ENCODE results near the gene ADARB2. TPM values are rescaled to one million over a fixed set of nuclear protein-coding genes. Genes with fewer than 3 reads are reported as not detected.

ADARB2 gene
- total and polyA plus RNA-seq, 2 donors (not counting 1 experiment from before 2014, with no cell fraction given), result not detected

GRCh38 chr10:1217237-1217587 lies 520.1 kb downstream of the ADARB2 start:
- H3K4me2 ChIP-seq (ENCODE audit: extremely low read depth, insufficient read depth, low read length), result no peak overlapping the region
- H4K20me1 ChIP-seq (ENCODE audit: control insufficient read depth, extremely low read depth, insufficient read depth, low read length), result no peaks in the 10 kb centered on the region
- H3K36me3 ChIP-seq (ENCODE audit: control insufficient read depth, insufficient read depth, low read length), result no peaks in the 10 kb centered on the region
- no peak overlapping the region for H3K27ac ChIP-seq (ENCODE audit: insufficient read depth, low read length)
- no peak for DNase-seq (ENCODE audit: low read depth in 2 of 2)
- no peak overlapping the region for H3K9ac ChIP-seq (ENCODE audit: insufficient read depth, low read length)
- no peaks in the 10 kb centered on the region for H3K4me1 ChIP-seq (ENCODE audit: control insufficient read depth, extremely low read depth, insufficient read depth, low read length)
- H3K27me3 ChIP-seq (ENCODE audit: control insufficient read depth, insufficient read depth, low read length), result no peaks in the 10 kb centered on the region
- H3K79me2 ChIP-seq (ENCODE audit: control insufficient read depth, insufficient read depth, low read length), result no peaks in the 10 kb centered on the region
- TF ChIP-seq EZH2 (IDR thresholded peaks at IDR 0.05; ENCODE audit: low read length, missing control alignments) (no peak), CTCF (conservative IDR thresholded peaks at IDR 0.05 in 1 of 2, IDR thresholded peaks at IDR 0.05 in 1 of 2; ENCODE audit: low read depth in 1 of 2, low read length in 2 of 2) (no peak)
- no peaks in the 10 kb centered on the region for H3K9me3 ChIP-seq (ENCODE audit: control insufficient read depth, insufficient read depth, low read depth, low read length)
- H3K4me3 ChIP-seq (replicated peaks in 1 of 4; ENCODE audit: control extremely low read depth in 1 of 4, insufficient read depth in 1 of 4, low read depth in 3 of 4, low read length in 4 of 4), result no peak overlapping the region
- H2AFZ ChIP-seq (ENCODE audit: low read length), result no peak overlapping the region

- no peaks in the 10 kb centered on the region for H3K27me3 ChIP-seq (ENCODE audit: control insufficient read depth, insufficient read depth, low read length)
- H3K27ac ChIP-seq (ENCODE audit: insufficient read depth, low read length), result no peak overlapping the region
- H3K4me1 ChIP-seq (ENCODE audit: control insufficient read depth, extremely low read depth, insufficient read depth, low read length), result no peaks in the 10 kb centered on the region
- no peak overlapping the region for H3K9ac ChIP-seq (ENCODE audit: insufficient read depth, low read length)
- no peak for DNase-seq (ENCODE audit: low read depth in 2 of 2)
- no peak overlapping the region for H2AFZ ChIP-seq (ENCODE audit: low read length)
- H3K79me2 ChIP-seq (ENCODE audit: control insufficient read depth, insufficient read depth, low read length), result no peaks in the 10 kb centered on the region
- H3K4me3 ChIP-seq (replicated peaks in 1 of 4; ENCODE audit: control extremely low read depth in 1 of 4, insufficient read depth in 1 of 4, low read depth in 3 of 4, low read length in 4 of 4), result no peak overlapping the region
- H4K20me1 ChIP-seq (ENCODE audit: control insufficient read depth, extremely low read depth, insufficient read depth, low read length), result no peaks in the 10 kb centered on the region
- H3K9me3 ChIP-seq (ENCODE audit: control insufficient read depth, insufficient read depth, low read depth, low read length), result no peaks in the 10 kb centered on the region
- no peak overlapping the region for H3K4me2 ChIP-seq (ENCODE audit: extremely low read depth, insufficient read depth, low read length)
- no peak for TF ChIP-seq CTCF (conservative IDR thresholded peaks at IDR 0.05 in 1 of 2, IDR thresholded peaks at IDR 0.05 in 1 of 2; ENCODE audit: low read depth in 1 of 2, low read length in 2 of 2)
- TF ChIP-seq EZH2 (IDR thresholded peaks at IDR 0.05; ENCODE audit: low read length, missing control alignments), result no peak
- H3K36me3 ChIP-seq (ENCODE audit: control insufficient read depth, insufficient read depth, low read length), result no peaks in the 10 kb centered on the region
These were observed 520.6 kb downstream of the ADARB2 start for GRCh38 chr10:1216574-1217236.

- H4K20me1 ChIP-seq (ENCODE audit: control insufficient read depth, extremely low read depth, insufficient read depth, low read length), result no peaks in the 10 kb centered on the region
- H2AFZ ChIP-seq (ENCODE audit: low read length), result no peak overlapping the region
- TF ChIP-seq EZH2 (IDR thresholded peaks at IDR 0.05; ENCODE audit: low read length, missing control alignments), result no peak
- no peak for TF ChIP-seq CTCF (conservative IDR thresholded peaks at IDR 0.05 in 1 of 2, IDR thresholded peaks at IDR 0.05 in 1 of 2; ENCODE audit: low read depth in 1 of 2, low read length in 2 of 2)
- no peaks in the 10 kb centered on the region for H3K9me3 ChIP-seq (ENCODE audit: control insufficient read depth, insufficient read depth, low read depth, low read length)
- H3K27ac ChIP-seq (ENCODE audit: insufficient read depth, low read length), result no peak overlapping the region
- H3K4me3 ChIP-seq (replicated peaks in 1 of 4; ENCODE audit: control extremely low read depth in 1 of 4, insufficient read depth in 1 of 4, low read depth in 3 of 4, low read length in 4 of 4), result no peak overlapping the region
- H3K9ac ChIP-seq (ENCODE audit: insufficient read depth, low read length), result no peak overlapping the region
- no peak overlapping the region for H3K4me2 ChIP-seq (ENCODE audit: extremely low read depth, insufficient read depth, low read length)
- DNase-seq (ENCODE audit: low read depth in 2 of 2), result no peak
- no peaks in the 10 kb centered on the region for H3K79me2 ChIP-seq (ENCODE audit: control insufficient read depth, insufficient read depth, low read length)
- no peaks in the 10 kb centered on the region for H3K36me3 ChIP-seq (ENCODE audit: control insufficient read depth, insufficient read depth, low read length)
- no peaks in the 10 kb centered on the region for H3K4me1 ChIP-seq (ENCODE audit: control insufficient read depth, extremely low read depth, insufficient read depth, low read length)
- no peaks in the 10 kb centered on the region for H3K27me3 ChIP-seq (ENCODE audit: control insufficient read depth, insufficient read depth, low read length)
These were observed 521.3 kb downstream of the ADARB2 start for GRCh38 chr10:1215862-1216573.
